MCF 10A (cell line): Measurements from ENCODE around the gene GSTT2. TPM values are rescaled to one million over a fixed set of nuclear protein-coding genes. Genes with fewer than 3 reads are reported as not detected.

Experiments used
- BruUV-seq: library from RNA; stranded (reverse); fragments of 400-500 nt; replicated peaks from 2 replicates; lab custom pipeline; 2021; lab: Mats Ljungman, UMichigan
- CTCF ChIA-PET: fragments of 300-600 bp; sonication (Branson Sonifier 250); formaldehyde crosslinking; extraction: SDS; loops from one replicate; lab custom pipeline; 2021; ENCODE audit warnings: antibody characterized with exemption, inconsistent platforms; lab: Yijun Ruan, JAX
- POLR2A ChIA-PET: fragments of 300-600, 350-650 bp; sonication (Branson Sonifier 250); formaldehyde crosslinking; extraction: SDS; loops from one replicate; lab custom pipeline; 2020; ENCODE audit warnings: antibody characterized with exemption, inconsistent platforms; lab: Yijun Ruan, JAX
- DNase-seq: peaks from one replicate; pipeline ENCODE4 v3.0.0-alpha.2; 2018; ENCODE audit not compliant: unreplicated experiment
- H3K27ac Mint-ChIP-seq: one replicate; pipeline ENCODE4 v1.8.0; 2022; ENCODE audit warnings: mild to moderate bottlenecking, low read depth, mixed read lengths; ENCODE audit not compliant: unreplicated experiment
- H3K27me3 Mint-ChIP-seq: one replicate; pipeline ENCODE4 v1.8.0; 2022; ENCODE audit warnings: mixed read lengths; ENCODE audit not compliant: insufficient read depth, unreplicated experiment
- H3K36me3 Mint-ChIP-seq: one replicate; pipeline ENCODE4 v1.8.0; 2022; ENCODE audit warnings: mild to moderate bottlenecking, moderate library complexity, mixed read lengths; ENCODE audit not compliant: insufficient read depth, unreplicated experiment
- H3K4me1 Mint-ChIP-seq: one replicate; pipeline ENCODE4 v1.8.0; 2022; ENCODE audit warnings: mixed read lengths; ENCODE audit not compliant: insufficient read depth, unreplicated experiment
- H3K4me3 Mint-ChIP-seq: one replicate; pipeline ENCODE4 v1.8.0; 2022; ENCODE audit warnings: mild to moderate bottlenecking, moderate library complexity, mixed read lengths; ENCODE audit not compliant: unreplicated experiment
- H3K9me3 Mint-ChIP-seq: one replicate; pipeline ENCODE4 v1.8.0; 2022; ENCODE audit warnings: mixed read lengths; ENCODE audit not compliant: unreplicated experiment
- CTCF ChIP-seq: fragments of 200-600 bp; IDR thresholded peaks from one replicate; pipeline ENCODE4 v1.8.0; 2022; ENCODE audit warnings: antibody characterized with exemption, mild to moderate bottlenecking; ENCODE audit not compliant: unreplicated experiment
- intact Hi-C: fragments of 100-400 bp; cut with micrococcal nuclease; formaldehyde crosslinking; loops from 2 replicates; pipeline ENCODE4 v1.14.1; 2022
- total RNA-seq: library from RNA; stranded (reverse); gene quantifications from 2 replicates; pipeline ENCODE4 v1.2.3, GENCODE V29; 2022

The GSTT2 gene
- total RNA-seq, 1 experiment from 2014 or later: not detected

GRCh38 chr22:24009227-24010017, 29.5 kb downstream of the GSTT2 start:
- Mint-ChIP-seq H3K27ac (no peak overlapping the region), H3K9me3 (no peaks in the 10 kb centered on the region), H3K4me3 (no peak overlapping the region), H3K4me1 (peaks cover 8% of the 10 kb centered on the region), H3K36me3 (peaks cover 9% of the 10 kb centered on the region), H3K27me3 (no peaks in the 10 kb centered on the region)
- ChIA-PET POLR2A (interaction anchor here (0.6 to 2.1 kb wide), 3 partner anchors 13 to 358 kb away, joined by 4 to 9 read pairs (median 7); no protein-coding TSS in a partner anchor), CTCF (no interaction called here)
- intact Hi-C loops: no loop called here
- no peak for TF ChIP-seq CTCF
- no TSS peak for BruUV-seq
- no peak for DNase-seq

GRCh38 chr22:24010018-24010391, 30.1 kb downstream of the GSTT2 start:
- Mint-ChIP-seq H3K4me3 (no peak overlapping the region), H3K27ac (no peak overlapping the region)
- CTCF ChIA-PET: interaction anchor here (0.7 kb wide), 1 partner anchor 47 kb away, joined by 3 read pairs; no protein-coding TSS in a partner anchor

GRCh38 chr22:24011735-24012068, 31.8 kb downstream of the GSTT2 start:
- Mint-ChIP-seq H3K27ac (peak overlapping the region; percentile 99), H3K36me3 (peaks cover 18% of the 10 kb centered on the region), H3K27me3 (no peaks in the 10 kb centered on the region), H3K4me1 (peaks cover 8% of the 10 kb centered on the region), H3K9me3 (no peaks in the 10 kb centered on the region), H3K4me3 (peak overlapping the region; percentile 100)
- intact Hi-C loops: no loop called here
- ChIA-PET CTCF (interaction anchor here (0.6 kb wide), 1 partner anchor 27 kb away, joined by 5 read pairs; no protein-coding TSS in a partner anchor), POLR2A (interaction anchor here (0.8 to 2.1 kb wide), 7 partner anchors 14 to 543 kb away, joined by 3 to 9 read pairs (median 4); partner anchors contain the start of genes GUCD1 and SLC2A11)
- no peak for TF ChIP-seq CTCF
- no TSS peak for BruUV-seq
- peak; percentile 29 for DNase-seq

More at GRCh38 chr22:24010018-24010391, 30.1 kb downstream of the GSTT2 start:
- BruUV-seq: no TSS peak
- TF ChIP-seq CTCF: no peak
- Mint-ChIP-seq H3K9me3 (no peaks in the 10 kb centered on the region), H3K4me1 (peaks cover 8% of the 10 kb centered on the region), H3K36me3 (peaks cover 15% of the 10 kb centered on the region), H3K27me3 (no peaks in the 10 kb centered on the region)
- DNase-seq: no peak
- intact Hi-C loops: no loop called here
- POLR2A ChIA-PET: interaction anchor here (0.6 to 2.1 kb wide), 5 partner anchors 14 to 357 kb away, joined by 4 to 9 read pairs (median 7); partner anchors contain the start of gene MIF

- no peak for DNase-seq
- Mint-ChIP-seq H3K4me1 (peaks cover 8% of the 10 kb centered on the region), H3K4me3 (no peak overlapping the region), H3K27me3 (no peaks in the 10 kb centered on the region), H3K9me3 (no peaks in the 10 kb centered on the region), H3K36me3 (peaks cover 22% of the 10 kb centered on the region), H3K27ac (no peak overlapping the region)
- BruUV-seq: no TSS peak
- TF ChIP-seq CTCF: no peak
- CTCF ChIA-PET: no interaction called here
- intact Hi-C loops: no loop called here
- POLR2A ChIA-PET: no interaction called here
Observed at GRCh38 chr22:24016156-24016555, 36.2 kb downstream of the GSTT2 start.
